HCT116 (cell line): ENCODE results near the gene CROCC. TPM values are rescaled to one million over a fixed set of nuclear protein-coding genes. Genes with fewer than 3 reads are reported as not detected.

ENCODE experiments used
- ATAC-seq: fragments of 200-7000 bp; cut with Tn5 transposase; 2 replicates; pipeline ENCODE4 v1.9.1; 2020; ENCODE audit warnings: mild to moderate bottlenecking, moderate library complexity
- BruUV-seq: library from RNA; stranded (reverse); fragments of 400-500 nt; replicated peaks from 2 replicates; lab custom pipeline; 2021; lab: Mats Ljungman, UMichigan
- CTCF ChIA-PET: fragments of 300-600 bp; sonication (Branson Sonifier 250); formaldehyde crosslinking; loops from one replicate; lab custom pipeline; 2021; ENCODE audit warnings: antibody characterized with exemption; lab: Charles Lee
- POLR2A ChIA-PET: fragments of 300-600, 350-600 bp; sonication (Branson Sonifier 250); formaldehyde crosslinking; loops from one replicate; lab custom pipeline; 2021; ENCODE audit warnings: antibody characterized with exemption; lab: Charles Lee
- RAD21 ChIA-PET, 2 experiments: fragments of 300-600 bp; sonication (Branson Sonifier 250); formaldehyde crosslinking; loops; one replicate each; lab custom pipeline; 2023; ENCODE audit warnings: low total read pairs in 2 of 2; ENCODE audit not compliant: uncharacterized antibody in 2 of 2, unreplicated experiment in 2 of 2, low non-redundant PET in 1 of 2; lab: Charles Lee
- DNase-seq: peaks from one replicate; pipeline ENCODE4 v3.0.0-alpha.2; 2010; ENCODE audit warnings: low read depth, low spot score
- H2AFZ ChIP-seq: fragments of 200-600 bp; shearing (Covaris generic), sonication (generic); 2 replicates; pipeline ENCODE4 v1.6.1; 2017; ENCODE audit warnings: low read depth, mixed run types, mixed read lengths, antibody characterized with exemption, low read length; ENCODE audit not compliant: poor library complexity, severe bottlenecking
- H3K27ac ChIP-seq: 2 replicates; pipeline ENCODE4 v1.5.1; 2012; ENCODE audit warnings: low read depth, low read length
- H3K27me3 ChIP-seq: fragments of 200-600 bp; sonication (generic); 2 replicates; pipeline ENCODE4 v1.6.1; 2016; ENCODE audit warnings: mixed run types, low read length, mixed read lengths; ENCODE audit not compliant: insufficient read depth
- H3K36me3 ChIP-seq, 2 experiments: fragments of 200-500 bp in 1 of 2; fragments of 200-600 bp in 1 of 2; sonication (Bioruptor generic) in 1 of 2; sonication (generic) in 1 of 2; 2 replicates each; pipeline versions ENCODE4 v1.5.1 to v1.6.1; 2014 to 2016; ENCODE audit warnings: low read length in 2 of 2, inconsistent platforms in 1 of 2, mixed read lengths in 1 of 2, mixed run types in 1 of 2; ENCODE audit not compliant: insufficient read depth in 2 of 2, control insufficient read depth in 1 of 2
- H3K4me1 ChIP-seq, 2 experiments: fragments of 200-600 bp in 1 of 2; sonication (generic) in 1 of 2; 2 replicates each; pipeline versions ENCODE4 v1.5.1 to v1.6.1; 2012 to 2017; ENCODE audit warnings: low read length in 2 of 2, inconsistent platforms in 1 of 2, mild to moderate bottlenecking in 1 of 2, mixed read lengths in 1 of 2, mixed run types in 1 of 2, moderate library complexity in 1 of 2; ENCODE audit not compliant: insufficient read depth in 2 of 2, control insufficient read depth in 1 of 2
- H3K4me2 ChIP-seq: fragments of 200-600 bp; sonication (generic); 2 replicates; pipeline ENCODE4 v1.6.1; 2017; ENCODE audit warnings: mixed run types, low read length, mixed read lengths
- H3K4me3 ChIP-seq, 2 experiments: fragments of 200-600 bp in 1 of 2; sonication (generic) in 1 of 2; replicated peaks in 1 of 2; 2 replicates each; pipeline ENCODE4 v1.5.1; 2011 to 2016; ENCODE audit warnings: low read length in 2 of 2, control low read depth in 1 of 2, low read depth in 1 of 2, mild to moderate bottlenecking in 1 of 2, mixed read lengths in 1 of 2, mixed run types in 1 of 2
- H3K79me2 ChIP-seq: fragments of 200-600 bp; sonication (generic); 2 replicates; pipeline ENCODE4 v1.6.1; 2017; ENCODE audit warnings: mild to moderate bottlenecking, mixed run types, low read length, moderate library complexity, mixed read lengths; ENCODE audit not compliant: insufficient read depth
- H3K9ac ChIP-seq: fragments of 200-600 bp; sonication (generic); 2 replicates; pipeline ENCODE4 v1.6.1; 2016; ENCODE audit warnings: low read length, mixed read lengths
- H3K9me2 ChIP-seq: fragments of 200-600 bp; sonication (generic), shearing (Covaris generic); 2 replicates; pipeline ENCODE4 v1.6.1; 2017; ENCODE audit warnings: mixed run types, mild to moderate bottlenecking, moderate library complexity; ENCODE audit not compliant: insufficient read depth
- H3K9me3 ChIP-seq, 2 experiments: fragments of 200-500 bp in 1 of 2; fragments of 200-600 bp in 1 of 2; sonication (Bioruptor generic) in 1 of 2; sonication (generic) in 1 of 2; 2 replicates each; pipeline ENCODE4 v1.6.1; 2014 to 2017; ENCODE audit warnings: low read length in 2 of 2, mixed read lengths in 2 of 2, inconsistent platforms in 1 of 2, low read depth in 1 of 2, mild to moderate bottlenecking in 1 of 2, mixed run types in 1 of 2, moderate library complexity in 1 of 2; ENCODE audit not compliant: control insufficient read depth in 1 of 2, insufficient read depth in 1 of 2
- H4K20me1 ChIP-seq: fragments of 200-600 bp; sonication (generic), shearing (Covaris generic); 2 replicates; pipeline ENCODE4 v1.6.1; 2017; ENCODE audit warnings: mixed run types, mild to moderate bottlenecking, moderate library complexity; ENCODE audit not compliant: insufficient read depth
- CBX3 ChIP-seq: IDR thresholded peaks from 2 replicates; pipeline ENCODE4 v1.6.1; 2012; ENCODE audit warnings: low read depth
- CEBPB ChIP-seq: IDR thresholded peaks from 2 replicates; pipeline ENCODE4 v1.6.1; 2012; ENCODE audit warnings: low read depth
- ELF1 ChIP-seq: IDR thresholded peaks from 2 replicates; pipeline ENCODE4 v1.6.1; 2012; ENCODE audit warnings: low read depth, borderline replicate concordance
- EZH2 ChIP-seq: fragments of 200-600 bp; sonication (generic); IDR thresholded peaks from 2 replicates; pipeline ENCODE4 v1.6.1; 2017; ENCODE audit warnings: antibody characterized with exemption, mixed run types
- FOSL1 ChIP-seq: IDR thresholded peaks from 2 replicates; pipeline ENCODE4 v1.6.1; 2012; ENCODE audit warnings: low read depth
- JUND ChIP-seq: IDR thresholded peaks from 2 replicates; pipeline ENCODE4 v1.6.1; 2012
- POLR2AphosphoS5 ChIP-seq: IDR thresholded peaks from 2 replicates; pipeline ENCODE4 v1.6.1; 2011; ENCODE audit warnings: mild to moderate bottlenecking, low read depth, low read length, moderate library complexity
- RAD21 ChIP-seq: IDR thresholded peaks from 2 replicates; pipeline ENCODE4 v1.6.1; 2012; ENCODE audit warnings: low read depth, mild to moderate bottlenecking
- SP1 ChIP-seq: IDR thresholded peaks from 2 replicates; pipeline ENCODE4 v1.6.1; 2012; ENCODE audit warnings: low read depth
- TCF7L2 ChIP-seq: IDR thresholded peaks from 2 replicates; pipeline ENCODE4 v1.7.0; 2011; ENCODE audit warnings: borderline replicate concordance, inconsistent platforms; ENCODE audit not compliant: insufficient read depth, insufficient read length; ENCODE audit errors: extremely low read depth
- ZFX ChIP-seq: fragments of 450-650 bp; IDR thresholded peaks from 2 replicates; pipeline ENCODE4 v1.6.1; 2017
- intact Hi-C: fragments of 100-400 bp; cut with micrococcal nuclease; formaldehyde crosslinking; loops from 2 replicates; pipeline ENCODE4 v1.10.0; 2022
- total RNA-seq: library from RNA; stranded (reverse); gene quantifications from one replicate; pipeline ENCODE4 v1.2.1, GENCODE V29; 2021; ENCODE audit not compliant: unreplicated experiment
- TF ChIP-seq, protein P1 (sequence below): IDR thresholded peaks from 2 replicates; pipeline ENCODE4 v1.6.1; 2012
- TF ChIP-seq, protein P2 (sequence below): IDR thresholded peaks from 2 replicates; pipeline ENCODE4 v1.6.1; 2012
- TF ChIP-seq, protein P3 (sequence below): IDR thresholded peaks from 2 replicates; pipeline ENCODE4 v1.6.1; 2012; ENCODE audit warnings: low read depth
- TF ChIP-seq, protein P4 (sequence below), 3 experiments: fragments of 200-600 bp in 1 of 3; sonication (generic) in 1 of 3; IDR thresholded peaks in 2 of 3; conservative IDR thresholded peaks in 1 of 3; 2 replicates each; pipeline ENCODE4 v1.5.1; 2012 to 2017; ENCODE audit warnings: low read depth in 2 of 3, low read length in 2 of 3, antibody characterized with exemption in 1 of 3, borderline replicate concordance in 1 of 3, control low read depth in 1 of 3, mild to moderate bottlenecking in 1 of 3, mixed read lengths in 1 of 3, mixed run types in 1 of 3, moderate library complexity in 1 of 3; ENCODE audit not compliant: insufficient read depth in 1 of 3

CROCC gene
- total RNA-seq, 1 experiment from 2014 or later, result 30.1 TPM

DNA sequence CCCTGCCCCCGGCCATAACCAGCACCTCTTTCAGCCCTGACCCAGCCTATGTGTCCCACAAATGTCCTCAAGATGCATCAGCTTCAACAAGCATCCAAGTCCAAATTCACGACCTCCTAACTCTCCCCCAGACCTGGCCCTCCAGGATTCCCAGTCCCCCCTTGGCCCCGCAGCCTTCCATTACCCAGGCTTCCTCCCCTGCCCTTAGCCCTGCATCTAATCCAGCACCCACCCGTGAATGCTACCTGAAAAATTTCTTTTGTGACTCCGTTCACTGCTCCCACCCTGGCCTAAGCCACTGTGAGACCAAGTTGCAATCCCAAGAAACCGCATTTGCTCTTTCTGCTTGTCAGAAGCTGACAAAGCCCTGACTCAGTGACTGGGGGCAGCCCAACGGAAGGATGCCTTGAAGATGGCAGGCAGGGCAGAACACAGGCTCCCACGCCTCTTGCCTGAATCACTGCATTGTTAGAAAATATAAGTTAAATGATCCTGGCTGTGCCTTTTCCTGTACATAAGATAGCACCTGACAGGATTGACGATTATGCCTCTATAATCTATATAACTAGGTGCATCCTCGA, 59.6 kb downstream of the CROCC start:
- H3K4me1 ChIP-seq, result peaks cover 19 to 48% of the 10 kb centered on the region in 2 experiments
- H3K4me3 ChIP-seq, result peak overlapping the region in 1 of 2 experiments; percentile 79; a peak in 2 of 4 replicates
- H3K36me3 ChIP-seq, result peaks cover 0 to 5% of the 10 kb centered on the region in 2 experiments; a peak in 1 of 4 replicates
- no peaks in the 10 kb centered on the region for H3K9me3 ChIP-seq
- peak overlapping the region; percentile 73 for H3K27ac ChIP-seq
- DNase-seq (no peak), ATAC-seq (0 out of 2 replicates have a peak, but pooled peaks have one; percentile 3)
- H3K27me3 ChIP-seq, result no peaks in the 10 kb centered on the region
- H2AFZ ChIP-seq, result no peak overlapping the region
- H3K9ac ChIP-seq, result peak overlapping the region; percentile 94
- intact Hi-C loops, result no loop called here
- POLR2A ChIA-PET, result interaction anchor here (1.2 to 1.4 kb wide), 2 partner anchors 15 to 18 kb away, joined by 3 read pairs; no protein-coding TSS in a partner anchor
- no peak for TF ChIP-seq ZFX
- TF ChIP-seq SP1, result no peak
- no peak for TF ChIP-seq EZH2
- TF ChIP-seq TCF7L2, result no peak
- no peak for TF ChIP-seq JUND
- TF ChIP-seq RAD21, result no peak
- no peak for TF ChIP-seq CEBPB
- TF ChIP-seq, protein P1, sequence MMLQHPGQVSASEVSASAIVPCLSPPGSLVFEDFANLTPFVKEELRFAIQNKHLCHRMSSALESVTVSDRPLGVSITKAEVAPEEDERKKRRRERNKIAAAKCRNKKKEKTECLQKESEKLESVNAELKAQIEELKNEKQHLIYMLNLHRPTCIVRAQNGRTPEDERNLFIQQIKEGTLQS, result no peak
- TF ChIP-seq, protein P2, sequence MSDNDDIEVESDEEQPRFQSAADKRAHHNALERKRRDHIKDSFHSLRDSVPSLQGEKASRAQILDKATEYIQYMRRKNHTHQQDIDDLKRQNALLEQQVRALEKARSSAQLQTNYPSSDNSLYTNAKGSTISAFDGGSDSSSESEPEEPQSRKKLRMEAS, result no peak
- TF ChIP-seq FOSL1, result no peak
- TF ChIP-seq, all 23 proteins: peak for 0
- BruUV-seq, result no TSS peak
- RAD21 ChIA-PET, result no interaction called here
- CTCF ChIA-PET, result interaction anchor here (1.6 kb wide), 1 partner anchor 17 kb away, joined by 8 read pairs; no protein-coding TSS in a partner anchor
- no peaks in the 10 kb centered on the region for H3K9me2 ChIP-seq
- H3K4me2 ChIP-seq, result peak overlapping the region; percentile 79
- no peaks in the 10 kb centered on the region for H4K20me1 ChIP-seq
- H3K79me2 ChIP-seq, result peaks cover 30% of the 10 kb centered on the region; the same call in 1 of the 2 replicates

DNA sequence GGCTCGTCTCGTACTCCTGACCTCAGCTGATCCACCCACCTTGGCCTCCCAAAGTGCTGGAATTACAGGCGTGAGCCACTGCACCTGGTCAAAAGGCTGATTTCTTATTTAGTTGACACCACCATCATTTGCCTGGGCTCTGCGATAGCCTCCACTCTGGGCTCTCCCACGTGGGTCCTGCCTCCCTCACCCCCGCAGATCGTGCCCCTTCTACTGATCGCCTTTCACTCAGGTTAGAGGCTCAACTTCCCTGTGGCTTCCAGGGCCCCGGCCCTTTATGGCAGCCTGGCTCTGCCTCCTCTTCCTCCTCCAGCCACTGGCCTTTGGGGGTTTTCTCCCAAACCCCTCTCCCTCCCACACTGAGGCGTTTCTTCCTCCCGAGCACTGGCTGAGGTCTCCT, 61.2 kb downstream of the CROCC start:
- H3K4me1 ChIP-seq, result peaks cover 19 to 48% of the 10 kb centered on the region in 2 experiments
- DNase-seq (no peak), ATAC-seq (no peak)
- POLR2A ChIA-PET, result interaction anchor here (0.7 kb wide), 1 partner anchor 365 kb away, joined by 3 read pairs; no protein-coding TSS in a partner anchor
- no peaks in the 10 kb centered on the region for H3K9me2 ChIP-seq
- H3K9ac ChIP-seq, result no peak overlapping the region
- CTCF ChIA-PET, result no interaction called here
- RAD21 ChIA-PET, result no interaction called here
- no peaks in the 10 kb centered on the region for H4K20me1 ChIP-seq
- no peaks in the 10 kb centered on the region for H3K9me3 ChIP-seq
- H3K79me2 ChIP-seq, result peaks cover 21% of the 10 kb centered on the region; the same call in 1 of the 2 replicates
- no peak overlapping the region for H2AFZ ChIP-seq
- no TSS peak for BruUV-seq
- no peak overlapping the region for H3K4me3 ChIP-seq
- peaks cover 0 to 3% of the 10 kb centered on the region in 2 experiments; a peak in 1 of 4 replicates for H3K36me3 ChIP-seq
- no peak overlapping the region for H3K4me2 ChIP-seq
- H3K27ac ChIP-seq, result no peak overlapping the region
- intact Hi-C loops, result no loop called here
- H3K27me3 ChIP-seq, result no peaks in the 10 kb centered on the region
- TF ChIP-seq, protein P3, sequence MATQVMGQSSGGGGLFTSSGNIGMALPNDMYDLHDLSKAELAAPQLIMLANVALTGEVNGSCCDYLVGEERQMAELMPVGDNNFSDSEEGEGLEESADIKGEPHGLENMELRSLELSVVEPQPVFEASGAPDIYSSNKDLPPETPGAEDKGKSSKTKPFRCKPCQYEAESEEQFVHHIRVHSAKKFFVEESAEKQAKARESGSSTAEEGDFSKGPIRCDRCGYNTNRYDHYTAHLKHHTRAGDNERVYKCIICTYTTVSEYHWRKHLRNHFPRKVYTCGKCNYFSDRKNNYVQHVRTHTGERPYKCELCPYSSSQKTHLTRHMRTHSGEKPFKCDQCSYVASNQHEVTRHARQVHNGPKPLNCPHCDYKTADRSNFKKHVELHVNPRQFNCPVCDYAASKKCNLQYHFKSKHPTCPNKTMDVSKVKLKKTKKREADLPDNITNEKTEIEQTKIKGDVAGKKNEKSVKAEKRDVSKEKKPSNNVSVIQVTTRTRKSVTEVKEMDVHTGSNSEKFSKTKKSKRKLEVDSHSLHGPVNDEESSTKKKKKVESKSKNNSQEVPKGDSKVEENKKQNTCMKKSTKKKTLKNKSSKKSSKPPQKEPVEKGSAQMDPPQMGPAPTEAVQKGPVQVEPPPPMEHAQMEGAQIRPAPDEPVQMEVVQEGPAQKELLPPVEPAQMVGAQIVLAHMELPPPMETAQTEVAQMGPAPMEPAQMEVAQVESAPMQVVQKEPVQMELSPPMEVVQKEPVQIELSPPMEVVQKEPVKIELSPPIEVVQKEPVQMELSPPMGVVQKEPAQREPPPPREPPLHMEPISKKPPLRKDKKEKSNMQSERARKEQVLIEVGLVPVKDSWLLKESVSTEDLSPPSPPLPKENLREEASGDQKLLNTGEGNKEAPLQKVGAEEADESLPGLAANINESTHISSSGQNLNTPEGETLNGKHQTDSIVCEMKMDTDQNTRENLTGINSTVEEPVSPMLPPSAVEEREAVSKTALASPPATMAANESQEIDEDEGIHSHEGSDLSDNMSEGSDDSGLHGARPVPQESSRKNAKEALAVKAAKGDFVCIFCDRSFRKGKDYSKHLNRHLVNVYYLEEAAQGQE, result no peak
- no peak for TF ChIP-seq EZH2
- TF ChIP-seq ELF1, result no peak
- TF ChIP-seq, protein P4, sequence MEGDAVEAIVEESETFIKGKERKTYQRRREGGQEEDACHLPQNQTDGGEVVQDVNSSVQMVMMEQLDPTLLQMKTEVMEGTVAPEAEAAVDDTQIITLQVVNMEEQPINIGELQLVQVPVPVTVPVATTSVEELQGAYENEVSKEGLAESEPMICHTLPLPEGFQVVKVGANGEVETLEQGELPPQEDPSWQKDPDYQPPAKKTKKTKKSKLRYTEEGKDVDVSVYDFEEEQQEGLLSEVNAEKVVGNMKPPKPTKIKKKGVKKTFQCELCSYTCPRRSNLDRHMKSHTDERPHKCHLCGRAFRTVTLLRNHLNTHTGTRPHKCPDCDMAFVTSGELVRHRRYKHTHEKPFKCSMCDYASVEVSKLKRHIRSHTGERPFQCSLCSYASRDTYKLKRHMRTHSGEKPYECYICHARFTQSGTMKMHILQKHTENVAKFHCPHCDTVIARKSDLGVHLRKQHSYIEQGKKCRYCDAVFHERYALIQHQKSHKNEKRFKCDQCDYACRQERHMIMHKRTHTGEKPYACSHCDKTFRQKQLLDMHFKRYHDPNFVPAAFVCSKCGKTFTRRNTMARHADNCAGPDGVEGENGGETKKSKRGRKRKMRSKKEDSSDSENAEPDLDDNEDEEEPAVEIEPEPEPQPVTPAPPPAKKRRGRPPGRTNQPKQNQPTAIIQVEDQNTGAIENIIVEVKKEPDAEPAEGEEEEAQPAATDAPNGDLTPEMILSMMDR (IDR thresholded peaks at IDR 0.05 in 2 of 3, conservative IDR thresholded peaks at IDR 0.05 in 1 of 3; ENCODE audit: borderline replicate concordance in 1 of 3, insufficient read depth in 1 of 3, low read depth in 2 of 3, low read length in 2 of 3), result no peak
- no peak for TF ChIP-seq POLR2AphosphoS5
- no peak for TF ChIP-seq CBX3
